Neural cell (in vitro differentiated cells): ENCODE data around the gene ABO. TPM values are rescaled to one million over a fixed set of nuclear protein-coding genes. Genes with fewer than 3 reads are reported as not detected.

Source experiments
- polyA plus RNA-seq: library from polyadenylated mRNA; depleted of rRNA; stranded (reverse); fragments of >200 nt; gene quantifications from 2 replicates; pipeline ENCODE4 v1.2.3, GENCODE V29; 2014
- small RNA-seq, 3 experiments: library from RNA; depleted of rRNA; stranded (forward); fragments of <200 nt; gene quantifications; one replicate each; pipeline ENCODE3, GENCODE V24; 2012

Gene ABO
- polyA plus RNA-seq, 1 donor from 2014 or later = not detected

Small RNAs within 50 kb of the gene (small RNA-seq; reads per million reads assigned to genes)
- gene RF00019 = 0 to 1.2 (median 0) reads per million in 3 experiments

Other genes starting within 250 kb of the ABO start
- gene GTF3C5, start 244.2 kb downstream of the ABO start, polyA plus RNA-seq = 95.0 and 103 TPM in 2 replicates
- 0.95 and 2.7 TPM in 2 replicates for gene CEL, start 213.2 kb downstream of the ABO start, polyA plus RNA-seq
- 174 and 253 TPM in 2 replicates for gene RALGDS, start 154.0 kb downstream of the ABO start, polyA plus RNA-seq
- gene GBGT1, start 111.3 kb downstream of the ABO start, polyA plus RNA-seq = not detected in 2 replicates
- gene OBP2B, start 66.0 kb downstream of the ABO start, polyA plus RNA-seq = not detected in 2 replicates
- 20.7 and 21.8 TPM in 2 replicates for gene SURF6, start 61.0 kb upstream of the ABO start, polyA plus RNA-seq
- gene MED22, start 72.9 kb upstream of the ABO start, polyA plus RNA-seq = 57.5 and 62.5 TPM in 2 replicates
- gene RPL7A, start 73.0 kb upstream of the ABO start, polyA plus RNA-seq = 1,931 and 1,987 TPM in 2 replicates
- 32.3 and 37.8 TPM in 2 replicates for gene SURF1, start 81.3 kb upstream of the ABO start, polyA plus RNA-seq
- 36.4 and 40.6 TPM in 2 replicates for gene SURF2, start 81.3 kb upstream of the ABO start, polyA plus RNA-seq
- 65.2 and 78.3 TPM in 2 replicates for gene SURF4, start 100.9 kb upstream of the ABO start, polyA plus RNA-seq
- 1.1 and 3.4 TPM in 2 replicates for gene STKLD1, start 101.2 kb upstream of the ABO start, polyA plus RNA-seq
- gene REXO4, start 142.8 kb upstream of the ABO start, polyA plus RNA-seq = 15.0 and 16.1 TPM in 2 replicates
- gene ADAMTS13, start 147.2 kb upstream of the ABO start, polyA plus RNA-seq = 13.5 and 24.8 TPM in 2 replicates
- 75.4 and 78.0 TPM in 2 replicates for gene CACFD1, start 184.8 kb upstream of the ABO start, polyA plus RNA-seq
- 11.5 and 17.9 TPM in 2 replicates for gene SLC2A6, start 203.9 kb upstream of the ABO start, polyA plus RNA-seq
- gene MYMK, start 249.8 kb upstream of the ABO start, polyA plus RNA-seq = not detected in 2 replicates